ENCODE data around the gene LILRB1.
"Not testable (repeated sequence)": the region's sequence is repeated elsewhere in the genome, so short reads cannot be mapped to it uniquely, and the experiment has no call there.

Gene LILRB1

GRCh38 chr19:54674021-54674617 lies 43.8 kb downstream of the LILRB1 start:
- H3K4me2 ChIP-seq (ENCODE audit: low read depth, low read length, poor library complexity, severe bottlenecking): no peak overlapping the region
- H3K79me2 ChIP-seq (ENCODE audit: insufficient read depth, low read length): no peaks in the 10 kb centered on the region
- no peak overlapping the region for H3K4me3 ChIP-seq (ENCODE audit: insufficient read depth, low read length, poor library complexity, severe bottlenecking)
- no peaks in the 10 kb centered on the region for H4K20me1 ChIP-seq (ENCODE audit: low read depth, low read length)
- no peaks in the 10 kb centered on the region for H3K27me3 ChIP-seq (ENCODE audit: low read length)
- TF ChIP-seq EZH2phosphoT487 (conservative IDR thresholded peaks at IDR 0.05; ENCODE audit: low read length) (no peak), CTCF (IDR thresholded peaks at IDR 0.05; ENCODE audit: insufficient read depth, low read length, poor library complexity, severe bottlenecking) (peak; percentile 58)
- no peak overlapping the region for H3K9ac ChIP-seq (ENCODE audit: low read length)
- H3K9me3 ChIP-seq (ENCODE audit: insufficient read depth, low read length): no peaks in the 10 kb centered on the region
- no peak overlapping the region for H2AFZ ChIP-seq (ENCODE audit: low read depth, low read length, severe bottlenecking)
- no peaks in the 10 kb centered on the region for H3K9me2 ChIP-seq (replicated peaks; ENCODE audit: insufficient read depth, low read length)
- no peaks in the 10 kb centered on the region for H3K36me3 ChIP-seq (ENCODE audit: low read length)
- no peak overlapping the region for H3K27ac ChIP-seq (ENCODE audit: low read depth, low read length)
- H3F3A ChIP-seq (ENCODE audit: insufficient read depth): no peaks in the 10 kb centered on the region

- H3K9ac ChIP-seq (ENCODE audit: low read length); H3F3A ChIP-seq (ENCODE audit: insufficient read depth); H3K27me3 ChIP-seq (ENCODE audit: low read length); H3K4me3 ChIP-seq (ENCODE audit: insufficient read depth, low read length, poor library complexity, severe bottlenecking); H3K27ac ChIP-seq (ENCODE audit: low read depth, low read length); H3K4me2 ChIP-seq (ENCODE audit: low read depth, low read length, poor library complexity, severe bottlenecking); H3K36me3 ChIP-seq (ENCODE audit: low read length); H3K9me3 ChIP-seq (ENCODE audit: insufficient read depth, low read length); H2AFZ ChIP-seq (ENCODE audit: low read depth, low read length, severe bottlenecking); H3K79me2 ChIP-seq (ENCODE audit: insufficient read depth, low read length); H4K20me1 ChIP-seq (ENCODE audit: low read depth, low read length); H3K9me2 ChIP-seq (replicated peaks; ENCODE audit: insufficient read depth, low read length): not testable (repeated sequence)
- peak; percentile 54 for TF ChIP-seq CTCF (IDR thresholded peaks at IDR 0.05; ENCODE audit: insufficient read depth, low read length, poor library complexity, severe bottlenecking)
Measured at GRCh38 chr19:54676210-54676834, 46.0 kb downstream of the LILRB1 start.

- Histone ChIP-seq H3F3A (ENCODE audit: insufficient read depth) (no peaks in the 10 kb centered on the region), H3K4me3 (ENCODE audit: insufficient read depth, low read length, poor library complexity, severe bottlenecking) (no peak overlapping the region), H3K79me2 (ENCODE audit: insufficient read depth, low read length) (no peaks in the 10 kb centered on the region), H3K9ac (ENCODE audit: low read length) (no peak overlapping the region), H2AFZ (ENCODE audit: low read depth, low read length, severe bottlenecking) (no peak overlapping the region), H3K27ac (ENCODE audit: low read depth, low read length) (no peak overlapping the region), H3K9me3 (ENCODE audit: insufficient read depth, low read length) (no peaks in the 10 kb centered on the region), H3K36me3 (ENCODE audit: low read length) (no peaks in the 10 kb centered on the region), H3K4me2 (ENCODE audit: low read depth, low read length, poor library complexity, severe bottlenecking) (no peak overlapping the region), H3K27me3 (ENCODE audit: low read length) (no peaks in the 10 kb centered on the region), H4K20me1 (ENCODE audit: low read depth, low read length) (no peaks in the 10 kb centered on the region), H3K9me2 (replicated peaks; ENCODE audit: insufficient read depth, low read length) (no peaks in the 10 kb centered on the region)
- TF ChIP-seq CTCF (IDR thresholded peaks at IDR 0.05; ENCODE audit: insufficient read depth, low read length, poor library complexity, severe bottlenecking): no peak
- no peak for TF ChIP-seq EZH2phosphoT487 (conservative IDR thresholded peaks at IDR 0.05; ENCODE audit: low read length)
Measured at GRCh38 chr19:54677217-54677616, 46.9 kb downstream of the LILRB1 start.

GRCh38 chr19:54681596-54681995 lies 51.3 kb downstream of the LILRB1 start:
- H4K20me1 ChIP-seq (ENCODE audit: low read depth, low read length); H3F3A ChIP-seq (ENCODE audit: insufficient read depth); H3K9ac ChIP-seq (ENCODE audit: low read length); H3K79me2 ChIP-seq (ENCODE audit: insufficient read depth, low read length); H3K27me3 ChIP-seq (ENCODE audit: low read length); H2AFZ ChIP-seq (ENCODE audit: low read depth, low read length, severe bottlenecking); H3K4me3 ChIP-seq (ENCODE audit: insufficient read depth, low read length, poor library complexity, severe bottlenecking); H3K36me3 ChIP-seq (ENCODE audit: low read length); H3K27ac ChIP-seq (ENCODE audit: low read depth, low read length); H3K4me2 ChIP-seq (ENCODE audit: low read depth, low read length, poor library complexity, severe bottlenecking); H3K9me2 ChIP-seq (replicated peaks; ENCODE audit: insufficient read depth, low read length); H3K9me3 ChIP-seq (ENCODE audit: insufficient read depth, low read length): not testable (repeated sequence)

All from SU-DHL-6 (cell line).